K562 (cell line): ENCODE results near the gene ST6GALNAC1. TPM values are rescaled to one million over a fixed set of nuclear protein-coding genes. Genes with fewer than 3 reads are reported as not detected.

ENCODE experiments used
- ATAC-seq: fragments of 200-7000 bp; cut with Tn5 transposase; 3 replicates; pipeline ENCODE4 v1.9.1; 2020; ENCODE audit warnings: moderate library complexity
- BruUV-seq: library from RNA; stranded (reverse); fragments of 400-500 nt; replicated peaks from 2 replicates; lab custom pipeline; 2021; lab: Mats Ljungman, UMichigan
- CTCF ChIA-PET: fragments of 300-600 bp; formaldehyde crosslinking; extraction: SDS; loops from one replicate; lab custom pipeline; 2021; ENCODE audit warnings: low intra/inter-chr PET ratio; lab: Yijun Ruan, JAX
- POLR2A ChIA-PET: fragments of 300-600, 350-650 bp; sonication (Branson Sonifier 250); formaldehyde crosslinking; extraction: SDS; loops from one replicate; lab custom pipeline; 2021; ENCODE audit warnings: antibody characterized with exemption, inconsistent platforms; lab: Yijun Ruan, JAX
- DNase-seq, 4 experiments: peaks; one replicate each; pipeline versions ENCODE4 v3.0.0 to v3.0.0-alpha.2; 2011 to 2018; ENCODE audit warnings: low spot score in 3 of 4, mixed read lengths in 3 of 4; ENCODE audit errors: extremely low read depth in 1 of 4
- FAIRE-seq: peaks from 2 replicates; lab custom pipeline; 2011; peaks lifted over from hg19 to GRCh38; lab: Jason Lieb, UNC
- H2AFZ ChIP-seq: 2 replicates; pipeline ENCODE4 v1.6.0; 2011; ENCODE audit warnings: low read depth, low read length, control low read depth, inconsistent platforms
- H3K27ac ChIP-seq: fragments of 200-600 bp; 3 replicates; pipeline ENCODE4 v1.8.0; 2011; ENCODE audit warnings: low read depth, mild to moderate bottlenecking, control low read depth, inconsistent platforms, low read length, moderate library complexity, mixed read lengths; ENCODE audit errors: extremely low read depth
- H3K27me3 ChIP-seq, 2 experiments: fragments of 300-600 bp in 1 of 2; 2 replicates in 1 of 2; 3 replicates in 1 of 2; pipeline versions ENCODE4 v1.6.0 to v1.8.0; 2011; ENCODE audit warnings: inconsistent platforms in 2 of 2, low read length in 2 of 2, mild to moderate bottlenecking in 1 of 2, mixed read lengths in 1 of 2, moderate library complexity in 1 of 2; ENCODE audit not compliant: control insufficient read depth in 2 of 2, insufficient read depth in 2 of 2
- H3K36me3 ChIP-seq: fragments of 300-600 bp; 3 replicates; pipeline ENCODE4 v1.8.0; 2011; ENCODE audit warnings: mild to moderate bottlenecking, low read length, inconsistent platforms; ENCODE audit not compliant: control insufficient read depth, insufficient read depth
- H3K4me1 ChIP-seq, 2 experiments: fragments of 200-600 bp in 1 of 2; replicated peaks in 1 of 2; 2 replicates in 1 of 2; 3 replicates in 1 of 2; pipeline versions ENCODE4 v1.5.1 to v1.8.0; 2011; ENCODE audit warnings: inconsistent platforms in 2 of 2, low read length in 2 of 2, mild to moderate bottlenecking in 1 of 2, mixed read lengths in 1 of 2, moderate library complexity in 1 of 2; ENCODE audit not compliant: control insufficient read depth in 2 of 2, insufficient read depth in 2 of 2
- H3K4me2 ChIP-seq: 2 replicates; pipeline ENCODE4 v1.6.1; 2011; ENCODE audit warnings: low read length, control low read depth, inconsistent platforms, mixed read lengths; ENCODE audit not compliant: insufficient read depth
- H3K4me3 ChIP-seq: fragments of 200-600 bp; sonication (generic), shearing (Covaris generic); 2 replicates; pipeline ENCODE4 v1.5.1; 2016; ENCODE audit warnings: control low read depth, inconsistent platforms
- H3K79me2 ChIP-seq: fragments of 200-600 bp; 3 replicates; pipeline ENCODE4 v1.8.0; 2011; ENCODE audit warnings: low read length, inconsistent platforms; ENCODE audit not compliant: control insufficient read depth, insufficient read depth
- H3K9ac ChIP-seq, 2 experiments: 2 replicates each; pipeline versions ENCODE4 v1.6.0 to v1.6.1; 2011; ENCODE audit warnings: low read depth in 2 of 2, low read length in 2 of 2, control low read depth in 1 of 2, inconsistent platforms in 1 of 2, mild to moderate bottlenecking in 1 of 2, mixed read lengths in 1 of 2; ENCODE audit not compliant: insufficient read depth in 1 of 2
- H3K9me1 ChIP-seq: one replicate; pipeline ENCODE4 v1.6.0; 2011; ENCODE audit warnings: inconsistent platforms, mild to moderate bottlenecking, low read length, moderate library complexity; ENCODE audit not compliant: control insufficient read depth, insufficient read depth
- H3K9me3 ChIP-seq: replicated peaks from 2 replicates; pipeline ENCODE4 v1.5.1; 2011; ENCODE audit warnings: low read depth, low read length, inconsistent platforms; ENCODE audit not compliant: control insufficient read depth, insufficient read depth
- H4K20me1 ChIP-seq: replicated peaks from 2 replicates; pipeline ENCODE4 v1.6.1; 2011; ENCODE audit warnings: low read length, inconsistent platforms, mixed read lengths; ENCODE audit not compliant: control insufficient read depth, insufficient read depth
- AFF4 ChIP-seq: sonication (generic); formaldehyde crosslinking; IDR thresholded peaks from 2 replicates; pipeline ENCODE4 v1.8.0; 2023; ENCODE audit warnings: mild to moderate bottlenecking, missing genetic modification reagents
- ATF2 ChIP-seq: sonication (generic); formaldehyde crosslinking; IDR thresholded peaks from 2 replicates; pipeline ENCODE4 v1.8.1; 2022; ENCODE audit warnings: missing genetic modification reagents
- CBX5 ChIP-seq: IDR thresholded peaks from 2 replicates; pipeline ENCODE4 v1.6.1; 2014; ENCODE audit warnings: low read depth, borderline replicate concordance
- E2F1 ChIP-seq: sonication (generic); formaldehyde crosslinking; IDR thresholded peaks from 2 replicates; pipeline ENCODE4 v1.8.1; 2023; ENCODE audit warnings: mild to moderate bottlenecking, missing genetic modification reagents, moderate library complexity
- ESRRA ChIP-seq: fragments of 450-650 bp; IDR thresholded peaks from 2 replicates; pipeline ENCODE4 v1.6.1; 2014; ENCODE audit warnings: low read depth, mild to moderate bottlenecking, moderate library complexity, borderline replicate concordance
- FOXP1 ChIP-seq: sonication (generic); formaldehyde crosslinking; IDR thresholded peaks from 2 replicates; pipeline ENCODE4 v1.8.0; 2022; ENCODE audit warnings: mild to moderate bottlenecking, missing genetic modification reagents
- MITF ChIP-seq: IDR thresholded peaks from 2 replicates; pipeline ENCODE4 v1.6.1; 2014; ENCODE audit warnings: antibody characterized with exemption
- SMAD3 ChIP-seq: fragments of 450-650 bp; formaldehyde crosslinking; conservative IDR thresholded peaks from 2 replicates; pipeline ENCODE4 v1.4.0; 2020; ENCODE audit warnings: mild to moderate bottlenecking
- ZFP91 ChIP-seq: sonication (generic); formaldehyde crosslinking; IDR thresholded peaks from 2 replicates; pipeline ENCODE4 v1.8.0; 2022; ENCODE audit warnings: mild to moderate bottlenecking, missing genetic modification reagents
- ZNF561 ChIP-seq: fragments of 450-650 bp; formaldehyde crosslinking; conservative IDR thresholded peaks from 2 replicates; pipeline ENCODE4 v1.4.0; 2020; ENCODE audit warnings: mild to moderate bottlenecking, moderate library complexity
- ZNF830 ChIP-seq: fragments of 250-450 bp; sonication (Bioruptor Pico); IDR thresholded peaks from 2 replicates; pipeline ENCODE4 v1.5.0; 2021; ENCODE audit warnings: mild to moderate bottlenecking
- WGBS: fragments of 100-300 bp; shearing (Covaris generic); methylation state at CpG from one replicate; pipeline ENCODE4 v1.1.6; 2016; ENCODE audit warnings: low coverage, mixed read lengths; ENCODE audit not compliant: insufficient coverage; ENCODE audit errors: missing lambda C conversion rate; 5-methylcytosine and 5-hydroxymethylcytosine counted together
- in situ Hi-C: fragments of 300-500 bp; cut with MboI; formaldehyde crosslinking; loops from 4 replicates; pipeline ENCODE4 v1.15.0; 2018; ENCODE audit warnings: inconsistent platforms, mixed read lengths
- intact Hi-C: fragments of 100-400 bp; cut with micrococcal nuclease; formaldehyde crosslinking; loops from 2 replicates; pipeline ENCODE4 v1.14.2; 2022
- polyA plus RNA-seq, 8 experiments: library from polyadenylated mRNA; depleted of rRNA in 4 of 8; stranded (reverse) in 5 of 8; unstranded in 3 of 8; fragments of >200 nt; fragmentation: Nextera tagmentation in 2 of 8; fragmentation: Illumina TruSeq in 1 of 8; extraction: Ambion mirVana in 2 of 8; extraction: Trizol in 1 of 8; gene quantifications; 2 replicates each; pipeline versions ENCODE4 v1.2.1 to v1.2.3, GENCODE V29; 2011 to 2014; ENCODE audit warnings: inconsistent platforms in 1 of 8, missing spikeins in 1 of 8
- total RNA-seq, 7 experiments: library from RNA; depleted of rRNA in 6 of 7; stranded (reverse); fragments of >200 nt in 6 of 7; fragmentation: Illumina TruSeq in 2 of 7; extraction: Trizol in 2 of 7; gene quantifications; 2 replicates each; pipeline versions ENCODE4 v1.2.1 to v1.2.3, GENCODE V29; 2011 to 2021; ENCODE audit warnings: low replicate concordance in 1 of 7

Gene ST6GALNAC1
- total and polyA plus RNA-seq, 9 of the 15 experiments (the other 6 are each of a cell fraction or from before 2014, with no cell fraction given), result 20.6 to 68.4 (median 50.5) TPM

GRCh38 chr17:76627510-76627909 is 16.0 kb downstream of the ST6GALNAC1 start:
- no peak overlapping the region for H3K4me2 ChIP-seq
- H3K9me3 ChIP-seq, result no peaks in the 10 kb centered on the region
- peaks cover 67% of the 10 kb centered on the region for H3K36me3 ChIP-seq
- no peaks in the 10 kb centered on the region for H3K9me1 ChIP-seq
- BruUV-seq, result no TSS peak
- WGBS, result 91% methylated on average over 4 of the region's 13 CpGs
- no peak overlapping the region for H2AFZ ChIP-seq
- ATAC-seq (no peak), FAIRE-seq (no peak), DNase-seq (no peak)
- peaks cover 5 to 8% of the 10 kb centered on the region in 2 experiments for H3K4me1 ChIP-seq
- ChIA-PET POLR2A (interaction anchor here (0.5 to 0.8 kb wide), 5 partner anchors 30 to 216 kb away, joined by 3 to 4 read pairs (median 3); no protein-coding TSS in a partner anchor), CTCF (no interaction called here)
- in situ Hi-C loops (no loop called here), intact Hi-C loops (no loop called here)
- peaks cover 5% of the 10 kb centered on the region; the same call in 1 of the 3 replicates for H3K79me2 ChIP-seq
- peaks cover 5% of the 10 kb centered on the region for H4K20me1 ChIP-seq
- no peak overlapping the region for H3K27ac ChIP-seq
- no peak overlapping the region for H3K4me3 ChIP-seq
- no peak overlapping the region for H3K9ac ChIP-seq
- no peaks in the 10 kb centered on the region for H3K27me3 ChIP-seq
- TF ChIP-seq ZFP91 (CRISPR knock-in tag) (no peak), FOXP1 (CRISPR knock-in tag) (no peak), ZNF830 (CRISPR knock-in tag) (no peak), E2F1 (CRISPR knock-in tag) (no peak), AFF4 (CRISPR knock-in tag) (no peak), ESRRA (no peak), CBX5 (no peak), ATF2 (CRISPR knock-in tag) (no peak), MITF (no peak), SMAD3 (no peak), ZNF561 (CRISPR knock-in tag) (no peak)
